ENCODE data around the gene MCF2L2.

The MCF2L2 gene

GRCh38 chr3:183339461-183340086 lies 88.8 kb downstream of the MCF2L2 start:
- no peak overlapping the region for H3K4me3 ChIP-seq (ENCODE audit: low read depth, low read length)
- DNase-seq (ENCODE audit: low read depth): no peak
- in situ Hi-C loops (cut with HindIII; ENCODE audit: low sequenced_read_pairs): no loop called here
- no peak for TF ChIP-seq CTCF (IDR thresholded peaks at IDR 0.05; ENCODE audit: low read depth, low read length, missing control alignments)

- in situ Hi-C loops (cut with HindIII; ENCODE audit: low sequenced_read_pairs): no loop called here
- DNase-seq (ENCODE audit: low read depth): no peak
- TF ChIP-seq CTCF (IDR thresholded peaks at IDR 0.05; ENCODE audit: low read depth, low read length, missing control alignments): no peak
- H3K4me3 ChIP-seq (ENCODE audit: low read depth, low read length): no peak overlapping the region
These were observed 89.9 kb downstream of the MCF2L2 start for GRCh38 chr3:183338520-183338919.

GRCh38 chr3:183332487-183332886 lies 95.9 kb downstream of the MCF2L2 start:
- TF ChIP-seq CTCF (IDR thresholded peaks at IDR 0.05; ENCODE audit: low read depth, low read length, missing control alignments): no peak
- H3K4me3 ChIP-seq (ENCODE audit: low read depth, low read length): no peak overlapping the region
- no peak for DNase-seq (ENCODE audit: low read depth)
- in situ Hi-C loops (cut with HindIII; ENCODE audit: low sequenced_read_pairs): no loop called here

GRCh38 chr3:183331498-183331897 lies 96.9 kb downstream of the MCF2L2 start:
- H3K4me3 ChIP-seq (ENCODE audit: low read depth, low read length): no peak overlapping the region
- no peak for TF ChIP-seq CTCF (IDR thresholded peaks at IDR 0.05; ENCODE audit: low read depth, low read length, missing control alignments)
- DNase-seq (ENCODE audit: low read depth): no peak
- in situ Hi-C loops (cut with HindIII; ENCODE audit: low sequenced_read_pairs): no loop called here

GRCh38 chr3:183330881-183331280 lies 97.5 kb downstream of the MCF2L2 start:
- no peak for TF ChIP-seq CTCF (IDR thresholded peaks at IDR 0.05; ENCODE audit: low read depth, low read length, missing control alignments)
- no peak for DNase-seq (ENCODE audit: low read depth)
- H3K4me3 ChIP-seq (ENCODE audit: low read depth, low read length): no peak overlapping the region
- in situ Hi-C loops (cut with HindIII; ENCODE audit: low sequenced_read_pairs): no loop called here

GRCh38 chr3:183329543-183329942 lies 98.9 kb downstream of the MCF2L2 start:
- in situ Hi-C loops (cut with HindIII; ENCODE audit: low sequenced_read_pairs): no loop called here

More at GRCh38 chr3:183329543-183329942, 98.9 kb downstream of the MCF2L2 start:
- DNase-seq (ENCODE audit: low read depth): no peak
- no peak overlapping the region for H3K4me3 ChIP-seq (ENCODE audit: low read depth, low read length)
- no peak for TF ChIP-seq CTCF (IDR thresholded peaks at IDR 0.05; ENCODE audit: low read depth, low read length, missing control alignments)

Data from astrocyte of the cerebellum (primary cell).